ENCODE results near the gene PCDH1. TPM values are rescaled to one million over a fixed set of nuclear protein-coding genes. Genes with fewer than 3 reads are reported as not detected.

Gene PCDH1
- total RNA-seq, 4 donors from 2014 or later = 19.9 to 55.5 (median 44.9) TPM

DNA sequence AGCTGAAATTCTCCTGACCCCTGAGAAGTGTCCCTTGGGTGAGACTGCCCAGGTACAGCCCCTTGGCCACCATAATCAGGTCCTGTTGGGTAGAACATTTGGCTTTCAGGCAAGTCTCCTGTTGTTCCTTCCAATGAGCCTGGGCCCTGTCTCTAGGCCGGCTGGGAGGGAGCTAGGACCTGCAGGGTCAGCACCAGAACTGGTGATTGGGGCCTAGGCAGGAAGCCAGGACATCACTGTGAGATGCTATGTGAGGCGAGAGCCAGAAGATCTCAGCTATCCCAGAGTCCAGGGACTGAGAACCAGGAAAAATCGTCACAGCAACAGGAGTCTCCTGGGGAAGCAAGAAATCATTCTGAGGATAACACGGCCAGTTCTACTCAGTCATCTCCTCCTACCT lies 51.5 kb downstream of the PCDH1 start:
- no peak overlapping the region for H3K4me3 ChIP-seq
- 66 to 71% methylated on average over 4 of the region's 4 CpGs for WGBS, 2 donors
- H3K36me3 ChIP-seq = peaks cover 0 to 1% (median 0%) of the 10 kb centered on the region in 3 donors
- peak overlapping the region in 1 of 4 donors; percentile 60 for H3K27ac ChIP-seq
- H3K27me3 ChIP-seq = no peaks in the 10 kb centered on the region
- TF ChIP-seq, protein P1, sequence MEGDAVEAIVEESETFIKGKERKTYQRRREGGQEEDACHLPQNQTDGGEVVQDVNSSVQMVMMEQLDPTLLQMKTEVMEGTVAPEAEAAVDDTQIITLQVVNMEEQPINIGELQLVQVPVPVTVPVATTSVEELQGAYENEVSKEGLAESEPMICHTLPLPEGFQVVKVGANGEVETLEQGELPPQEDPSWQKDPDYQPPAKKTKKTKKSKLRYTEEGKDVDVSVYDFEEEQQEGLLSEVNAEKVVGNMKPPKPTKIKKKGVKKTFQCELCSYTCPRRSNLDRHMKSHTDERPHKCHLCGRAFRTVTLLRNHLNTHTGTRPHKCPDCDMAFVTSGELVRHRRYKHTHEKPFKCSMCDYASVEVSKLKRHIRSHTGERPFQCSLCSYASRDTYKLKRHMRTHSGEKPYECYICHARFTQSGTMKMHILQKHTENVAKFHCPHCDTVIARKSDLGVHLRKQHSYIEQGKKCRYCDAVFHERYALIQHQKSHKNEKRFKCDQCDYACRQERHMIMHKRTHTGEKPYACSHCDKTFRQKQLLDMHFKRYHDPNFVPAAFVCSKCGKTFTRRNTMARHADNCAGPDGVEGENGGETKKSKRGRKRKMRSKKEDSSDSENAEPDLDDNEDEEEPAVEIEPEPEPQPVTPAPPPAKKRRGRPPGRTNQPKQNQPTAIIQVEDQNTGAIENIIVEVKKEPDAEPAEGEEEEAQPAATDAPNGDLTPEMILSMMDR (IDR thresholded peaks at IDR 0.05) = no peak
- TF ChIP-seq EP300 (IDR thresholded peaks at IDR 0.05) (no peak), POLR2A (IDR thresholded peaks at IDR 0.05) (no peak)
- no peaks in the 10 kb centered on the region for H3K9me3 ChIP-seq
- DNase-seq (ENCODE audit: low spot score in 2 of 2) = no peak
- peaks cover 0 to 17% (median 4%) of the 10 kb centered on the region in 4 donors for H3K4me1 ChIP-seq

DNA sequence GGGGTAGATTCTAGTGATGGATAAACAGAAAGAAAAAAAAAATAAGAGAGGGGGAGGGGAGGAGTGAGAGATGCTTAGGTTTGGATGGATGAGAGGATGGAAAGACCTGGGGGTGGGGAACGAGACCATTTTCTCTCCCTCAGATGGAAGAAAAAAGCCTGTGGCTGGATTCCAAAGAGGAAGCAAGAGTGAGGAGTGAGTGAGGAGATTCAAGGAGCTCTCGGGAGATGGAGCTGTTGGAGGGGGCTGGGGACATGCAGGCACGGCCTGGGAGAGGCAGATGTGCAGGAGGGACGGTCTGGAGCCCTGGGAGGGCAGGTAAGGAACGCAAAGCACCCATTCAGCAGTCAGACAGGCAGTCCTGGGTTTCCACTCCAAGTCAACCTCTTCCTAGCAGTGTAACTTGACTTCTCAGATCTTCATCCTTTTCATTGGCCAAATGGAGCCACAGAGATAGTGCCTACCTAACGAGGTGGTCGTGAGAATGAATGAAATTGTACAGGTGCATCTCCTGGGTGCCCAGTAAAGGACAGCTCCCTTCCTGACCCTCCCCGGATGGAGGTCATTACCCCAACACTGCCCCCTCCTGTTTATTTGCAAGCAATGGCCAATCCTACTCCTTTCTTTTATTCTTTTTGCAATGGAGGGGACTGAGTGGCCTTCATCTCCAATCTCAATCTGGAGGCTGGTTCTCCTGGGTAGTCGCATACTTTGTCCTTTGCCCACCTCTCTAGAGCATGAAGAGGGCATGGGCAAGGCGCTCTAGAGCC lies 52.2 kb downstream of the PCDH1 start:
- no peaks in the 10 kb centered on the region for H3K9me3 ChIP-seq
- no peak for DNase-seq (ENCODE audit: low spot score in 2 of 2)
- H3K27me3 ChIP-seq = no peaks in the 10 kb centered on the region
- peaks cover 0 to 19% (median 5%) of the 10 kb centered on the region in 4 donors for H3K4me1 ChIP-seq
- peak overlapping the region in 1 of 4 donors; percentile 60 for H3K27ac ChIP-seq
- WGBS, 2 donors = 48 to 56% methylated on average over 10 of the region's 10 CpGs
- TF ChIP-seq, protein P1 (IDR thresholded peaks at IDR 0.05) = peak in 1 of 5 experiments; percentile 13
- no peak for TF ChIP-seq EP300 (IDR thresholded peaks at IDR 0.05)
- no peaks in the 10 kb centered on the region for H3K36me3 ChIP-seq
- H3K4me3 ChIP-seq = no peak overlapping the region

DNA sequence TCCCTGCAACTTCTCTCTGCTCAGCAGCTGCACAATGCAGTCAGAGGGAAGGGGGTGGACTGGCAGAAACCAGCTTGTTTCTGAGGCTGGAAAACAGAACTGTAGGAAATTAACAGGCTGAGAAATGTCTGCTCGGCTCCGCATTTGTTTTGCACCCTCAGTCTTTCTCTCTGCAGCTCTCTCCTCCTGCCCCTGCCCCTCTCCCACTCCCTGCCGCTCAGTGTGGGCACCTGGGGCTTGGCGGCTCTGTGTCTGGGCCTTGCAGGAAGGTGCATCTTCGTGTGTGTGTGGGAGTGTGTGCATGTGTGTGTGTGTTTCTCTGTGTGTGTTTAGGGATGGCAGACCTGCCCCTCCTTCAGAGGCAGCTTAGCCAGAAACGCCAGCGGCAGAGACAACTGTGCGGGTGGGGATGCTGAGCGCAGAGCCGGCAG lies 53.0 kb downstream of the PCDH1 start:
- Histone ChIP-seq H3K4me3 (no peak overlapping the region), H3K27ac (peak overlapping the region in 1 of 4 donors; percentile 46), H3K4me1 (peaks cover 0 to 19% (median 5%) of the 10 kb centered on the region in 4 donors), H3K9me3 (no peaks in the 10 kb centered on the region), H3K27me3 (no peaks in the 10 kb centered on the region), H3K36me3 (no peaks in the 10 kb centered on the region)
- no peak for DNase-seq (ENCODE audit: low spot score in 2 of 2)
- TF ChIP-seq, protein P1 (IDR thresholded peaks at IDR 0.05) = no peak
- no peak for TF ChIP-seq EP300 (IDR thresholded peaks at IDR 0.05)
- no peak for TF ChIP-seq POLR2A (IDR thresholded peaks at IDR 0.05)
- WGBS, 2 donors = 49 to 50% methylated on average over 10 of the region's 10 CpGs

DNA sequence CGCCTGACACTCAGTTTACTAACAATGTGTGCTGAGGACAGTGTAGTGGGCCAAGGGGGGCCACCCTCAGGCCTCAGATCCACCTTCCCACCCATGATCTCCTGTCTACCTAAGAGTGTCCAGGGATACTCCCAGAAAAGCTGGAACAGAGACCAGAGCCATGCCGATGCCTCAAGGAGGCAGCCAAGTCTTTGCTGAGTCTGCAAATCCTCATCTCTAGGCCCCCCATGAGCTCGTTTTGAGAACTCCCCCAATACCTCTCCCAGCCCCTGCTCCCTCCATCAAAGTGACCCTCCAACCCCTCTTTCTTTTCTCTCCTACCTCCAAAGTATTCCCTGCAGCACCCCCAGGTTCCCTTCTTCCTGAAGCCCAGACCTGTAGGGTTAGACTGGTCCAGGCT lies 53.5 kb downstream of the PCDH1 start:
- 77 to 79% methylated on average over 3 of the region's 3 CpGs for WGBS, 2 donors
- Histone ChIP-seq H3K9me3 (no peaks in the 10 kb centered on the region), H3K36me3 (no peaks in the 10 kb centered on the region), H3K4me3 (no peak overlapping the region), H3K27ac (peak overlapping the region in 1 of 4 donors; percentile 46), H3K27me3 (no peaks in the 10 kb centered on the region), H3K4me1 (peaks cover 0 to 19% (median 5%) of the 10 kb centered on the region in 4 donors)
- TF ChIP-seq, protein P1 (IDR thresholded peaks at IDR 0.05) = no peak
- DNase-seq (ENCODE audit: low spot score in 2 of 2) = no peak

DNA sequence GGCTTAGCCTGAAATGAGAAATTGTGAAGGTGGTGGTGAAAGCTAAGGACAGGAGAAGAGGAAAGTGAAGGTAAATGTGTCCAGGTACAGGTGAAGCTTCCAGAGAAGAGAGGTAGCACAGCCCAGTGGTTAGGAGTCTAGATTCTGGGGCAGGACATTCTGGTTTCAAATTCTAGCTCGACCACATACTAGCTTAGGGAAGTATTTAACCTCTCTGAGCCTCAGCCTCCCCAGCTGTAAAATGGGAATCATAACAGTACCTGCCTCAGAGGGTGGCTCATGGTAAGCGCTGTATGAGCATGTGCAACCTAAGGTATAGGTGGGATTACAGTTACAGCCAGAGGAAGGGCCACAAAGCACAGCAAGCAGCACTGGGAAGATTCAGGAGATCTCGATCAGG lies 55.2 kb downstream of the PCDH1 start:
- WGBS, 2 donors = 85 to 86% methylated on average over 3 of the region's 3 CpGs
- H3K27me3 ChIP-seq = no peaks in the 10 kb centered on the region

More for the DNA sequence above, 55.2 kb downstream of the PCDH1 start:
- H3K36me3 ChIP-seq = no peaks in the 10 kb centered on the region
- no peak for DNase-seq (ENCODE audit: low spot score in 2 of 2)
- no peaks in the 10 kb centered on the region for H3K9me3 ChIP-seq
- H3K27ac ChIP-seq = peak overlapping the region in 3 of 4 donors; percentile 63 to 92 (median 88)
- TF ChIP-seq EP300 (IDR thresholded peaks at IDR 0.05) = no peak
- TF ChIP-seq POLR2A (IDR thresholded peaks at IDR 0.05) = no peak
- TF ChIP-seq, protein P1 (IDR thresholded peaks at IDR 0.05) = no peak
- H3K4me1 ChIP-seq = peaks cover 0 to 19% (median 5%) of the 10 kb centered on the region in 4 donors
- no peak overlapping the region for H3K4me3 ChIP-seq
